Aorta (tissue), 5 donors: ENCODE measurements around the gene LARP4. TPM values are rescaled to one million over a fixed set of nuclear protein-coding genes. Genes with fewer than 3 reads are reported as not detected.
"Not testable (repeated sequence)": the region's sequence is repeated elsewhere in the genome, so short reads cannot be mapped to it uniquely, and the experiment has no call there.

Experiments used
- ATAC-seq: fragments of 200-7000 bp; cut with Tn5 transposase; one replicate; pipeline ENCODE4 v1.9.1; 2022; ENCODE audit warnings: moderate library complexity; ENCODE audit not compliant: low FRiP score
- DNase-seq, 2 donors: peaks; one replicate each; pipeline ENCODE4 v3.0.0-alpha.2; 2020
- H3K27ac ChIP-seq, 2 donors: one replicate each; pipeline ENCODE4 v1.5.1; 2013; ENCODE audit warnings: low read length in 2 of 2, mild to moderate bottlenecking in 2 of 2, moderate library complexity in 2 of 2, control low read depth in 1 of 2, inconsistent platforms in 1 of 2, low read depth in 1 of 2
- H3K27me3 ChIP-seq, 2 donors: one replicate each; pipeline ENCODE4 v1.6.1; 2013; ENCODE audit warnings: control low read depth in 1 of 2, low read length in 1 of 2, mild to moderate bottlenecking in 1 of 2, moderate library complexity in 1 of 2; ENCODE audit not compliant: insufficient read depth in 2 of 2, control insufficient read depth in 1 of 2
- H3K36me3 ChIP-seq, 2 donors: one replicate each; pipeline ENCODE4 v1.6.1; 2013; ENCODE audit warnings: control low read depth in 1 of 2, low read length in 1 of 2, mild to moderate bottlenecking in 1 of 2; ENCODE audit not compliant: insufficient read depth in 2 of 2, control insufficient read depth in 1 of 2
- H3K4me1 ChIP-seq, 2 donors: one replicate each; pipeline ENCODE4 v1.6.1; 2013; ENCODE audit warnings: low read length in 2 of 2, control low read depth in 1 of 2, mild to moderate bottlenecking in 1 of 2, moderate library complexity in 1 of 2; ENCODE audit not compliant: insufficient read depth in 2 of 2, control insufficient read depth in 1 of 2
- H3K4me3 ChIP-seq, 2 donors: one replicate each; pipeline ENCODE4 v1.5.1; 2013; ENCODE audit warnings: low read length in 2 of 2, control low read depth in 1 of 2, mild to moderate bottlenecking in 1 of 2
- H3K9me3 ChIP-seq: one replicate; pipeline ENCODE4 v1.6.1; 2013; ENCODE audit warnings: mild to moderate bottlenecking, low read length; ENCODE audit not compliant: control insufficient read depth
- WGBS, 2 donors: extraction: QIAGEN DNeasy Blood & Tissue Kit; methylation state at CpG; one replicate each; pipeline ENCODE4 v1.1.7; 2013; 5-methylcytosine and 5-hydroxymethylcytosine counted together
- intact Hi-C, 2 donors: fragments of 100-400 bp; cut with DNase I; formaldehyde crosslinking; loops; one replicate each; pipeline versions ENCODE4 v1.14.2 to v1.15.0; 2022
- polyA plus RNA-seq, 2 donors: library from polyadenylated mRNA; stranded (reverse); fragments of 200-250 nt; gene quantifications; one replicate each; pipeline ENCODE4 v1.2.3, GENCODE V29; 2013
- total RNA-seq, 2 donors: library from RNA; stranded (reverse); fragmentation: NEBNext Ultra II Directional; extraction: Animal tissue kit (Norgen Biotek cat#: 25700); gene quantifications; one replicate each; pipeline ENCODE4 v1.2.1, GENCODE V29; 2021
- donor health status: healthy with polysubstance abuse.
- donor health status: Bipolar disorder and iron deficiency.
- donor health status: DM: no; HTN: no; CAD: no.
- donor health status: DM: no; HTN: no; CAD: no.
- donor health status: DM: yes; HTN: yes; CAD: no.

Gene LARP4
- total and polyA plus RNA-seq, 4 donors, result 9.3 to 57.8 (median 34.8) TPM

GRCh38 chr12:50488801-50489200 is 88.1 kb downstream of the LARP4 start:
- Histone ChIP-seq H3K27ac (no peak overlapping the region), H3K9me3 (peaks cover 2% of the 10 kb centered on the region), H3K36me3 (no peaks in the 10 kb centered on the region), H3K4me3 (no peak overlapping the region), H3K27me3 (no peaks in the 10 kb centered on the region), H3K4me1 (no peaks in the 10 kb centered on the region)
- ATAC-seq (no peak), DNase-seq (no peak)
- WGBS, 2 donors, result 74 to 75% methylated on average over 5 of the region's 5 CpGs
- intact Hi-C loops, result no loop called here

DNA sequence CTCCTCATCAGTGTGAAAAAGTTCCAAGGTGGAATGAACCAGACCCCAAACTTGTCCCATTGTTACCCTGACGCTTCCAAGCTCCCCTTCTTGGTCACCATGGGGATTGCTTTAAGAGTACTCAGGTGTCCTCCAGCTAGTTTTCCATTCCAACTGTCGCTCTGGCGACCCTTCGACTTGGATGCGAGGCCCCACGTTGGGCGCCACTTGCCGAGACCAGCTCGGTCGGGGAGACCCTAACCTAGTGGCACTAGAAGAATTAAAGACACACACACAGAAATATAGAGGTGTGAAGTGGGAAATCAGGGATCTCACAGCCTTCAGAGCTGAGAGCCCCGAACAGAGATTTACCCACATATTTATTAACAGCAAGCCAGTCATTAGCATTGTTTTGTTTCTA is 97.4 kb downstream of the LARP4 start:
- 92 to 94% methylated on average over 11 of the region's 11 CpGs for WGBS, 2 donors
- intact Hi-C loops, DNase-seq: not testable (repeated sequence)

DNA sequence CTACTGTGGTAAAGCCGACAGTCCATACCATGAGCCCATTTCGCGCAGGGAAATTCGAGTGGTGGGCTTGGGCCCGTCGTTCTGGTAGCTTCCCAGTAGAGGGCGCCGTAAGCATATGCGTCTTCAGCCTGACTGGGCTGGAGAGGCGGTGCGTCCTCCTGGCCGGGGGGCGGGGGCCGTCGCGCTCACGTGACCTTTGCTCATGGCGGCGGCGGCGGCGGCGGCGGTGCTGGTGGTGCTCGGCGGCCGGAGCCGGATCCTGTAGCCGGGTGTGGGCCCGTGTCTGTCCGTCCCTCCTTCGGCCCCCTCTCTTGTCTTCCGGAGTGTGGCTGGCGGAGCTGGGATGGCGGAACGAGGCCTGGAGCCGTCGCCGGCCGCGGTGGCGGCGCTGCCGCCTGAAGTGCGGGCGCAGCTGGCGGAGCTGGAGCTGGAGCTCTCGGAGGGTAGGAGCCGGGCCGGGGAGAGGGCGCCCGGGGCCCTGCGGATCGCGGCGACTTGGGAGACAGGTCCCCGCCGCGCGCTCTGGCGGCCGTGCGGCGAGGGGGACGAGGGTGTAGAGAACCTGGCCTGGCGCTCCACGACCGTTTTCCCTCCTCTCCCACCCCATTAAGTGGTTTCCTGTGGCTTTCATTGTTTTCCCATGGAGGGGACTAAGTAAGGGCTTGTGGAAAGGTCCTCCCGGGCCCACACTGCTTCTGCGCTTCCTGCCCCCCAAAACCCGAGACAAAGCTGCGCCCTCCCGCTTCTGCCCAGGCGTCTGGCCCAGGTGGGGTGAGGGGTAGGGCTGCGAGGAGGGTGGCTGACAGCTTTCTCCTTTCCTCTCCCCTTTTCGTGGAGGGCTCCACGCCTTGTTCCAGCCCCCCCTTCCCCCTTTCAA is 104.4 kb downstream of the LARP4 start, which contains the start of gene DIP2B:
Gene DIP2B, plus strand, starts transcription at position 188 of the 877 bp plus-strand sequence. Its CDS starts 156 bp downstream, at position 344.
- no peaks in the 10 kb centered on the region for H3K27me3 ChIP-seq
- peak; percentile 97 to 99 for DNase-seq
- no peaks in the 10 kb centered on the region for H3K9me3 ChIP-seq
- intact Hi-C loops, result loop anchor here (2.0 to 10.0 kb wide), 2 partner anchors 134 to 230 kb away; no protein-coding TSS in a partner anchor
- ATAC-seq, result peak; percentile 98
- peak within 1 kb of the TSS; percentile 20 to 66 for H3K27ac ChIP-seq
- H3K4me3 ChIP-seq, result peak within 1 kb of the TSS; percentile 61 to 76
- H3K4me1 ChIP-seq, result no peaks in the 10 kb centered on the region
- 0 to 1% methylated on average over 35 to 77 of the region's 77 CpGs for WGBS, 2 donors
- no peaks in the 10 kb centered on the region for H3K36me3 ChIP-seq

More for the DNA sequence above, 97.4 kb downstream of the LARP4 start:
- ATAC-seq, H3K27ac ChIP-seq, H3K4me3 ChIP-seq, H3K36me3 ChIP-seq, H3K4me1 ChIP-seq, H3K27me3 ChIP-seq, H3K9me3 ChIP-seq: not testable (repeated sequence)

DNA sequence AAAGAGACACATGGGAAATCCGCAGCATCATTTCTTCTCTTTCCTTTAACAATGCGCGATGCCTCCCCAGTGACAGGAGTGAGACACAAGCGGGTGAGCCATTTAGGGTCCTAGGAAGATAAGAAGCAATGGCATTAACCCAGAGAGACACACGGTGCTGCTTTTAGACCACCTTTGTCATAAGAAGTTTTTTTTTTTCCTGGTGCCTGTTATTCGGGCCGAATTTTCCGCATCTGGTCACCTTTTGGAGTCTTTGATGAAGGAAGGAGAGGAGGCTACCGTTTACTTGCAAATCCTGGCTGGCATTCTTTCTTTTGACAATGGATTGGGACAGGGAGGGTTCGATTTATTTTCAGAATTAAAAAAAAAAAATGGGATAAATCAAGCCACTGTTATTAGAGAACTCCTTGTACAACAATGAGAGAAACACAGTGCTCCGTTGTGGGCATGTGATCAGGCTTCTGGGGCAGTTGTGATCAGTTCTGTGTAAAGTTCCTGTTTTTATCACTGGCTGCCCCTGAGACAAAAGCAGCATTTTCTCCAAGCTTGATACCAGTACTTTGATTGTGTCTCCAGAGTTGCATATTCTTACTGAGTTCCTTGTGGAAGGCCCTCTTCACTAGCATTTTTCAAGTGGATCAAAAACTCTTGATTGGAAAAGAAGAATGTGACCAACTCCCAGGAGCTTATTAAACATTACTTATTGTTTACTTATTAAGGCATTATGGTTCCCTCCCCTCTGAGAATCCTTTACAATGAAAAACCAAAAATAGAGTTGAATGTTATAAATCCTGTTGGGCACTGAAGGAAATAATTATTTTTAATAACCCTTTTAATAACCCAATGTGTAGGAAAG is 105.2 kb downstream of the LARP4 start:
- H3K4me3 ChIP-seq, result peak overlapping the region; percentile 61 to 76
- intact Hi-C loops, result loop anchor here (2.0 to 10.0 kb wide), 2 partner anchors 133 to 229 kb away; no protein-coding TSS in a partner anchor
- ATAC-seq, result no peak
- no peaks in the 10 kb centered on the region for H3K9me3 ChIP-seq
- 1% methylated on average over 10 to 11 of the region's 11 CpGs for WGBS, 2 donors
- H3K27me3 ChIP-seq, result no peaks in the 10 kb centered on the region
- no peaks in the 10 kb centered on the region for H3K4me1 ChIP-seq
- no peaks in the 10 kb centered on the region for H3K36me3 ChIP-seq
- DNase-seq, result peak in 1 of 2 donors; percentile 58
- H3K27ac ChIP-seq, result no peak overlapping the region

DNA sequence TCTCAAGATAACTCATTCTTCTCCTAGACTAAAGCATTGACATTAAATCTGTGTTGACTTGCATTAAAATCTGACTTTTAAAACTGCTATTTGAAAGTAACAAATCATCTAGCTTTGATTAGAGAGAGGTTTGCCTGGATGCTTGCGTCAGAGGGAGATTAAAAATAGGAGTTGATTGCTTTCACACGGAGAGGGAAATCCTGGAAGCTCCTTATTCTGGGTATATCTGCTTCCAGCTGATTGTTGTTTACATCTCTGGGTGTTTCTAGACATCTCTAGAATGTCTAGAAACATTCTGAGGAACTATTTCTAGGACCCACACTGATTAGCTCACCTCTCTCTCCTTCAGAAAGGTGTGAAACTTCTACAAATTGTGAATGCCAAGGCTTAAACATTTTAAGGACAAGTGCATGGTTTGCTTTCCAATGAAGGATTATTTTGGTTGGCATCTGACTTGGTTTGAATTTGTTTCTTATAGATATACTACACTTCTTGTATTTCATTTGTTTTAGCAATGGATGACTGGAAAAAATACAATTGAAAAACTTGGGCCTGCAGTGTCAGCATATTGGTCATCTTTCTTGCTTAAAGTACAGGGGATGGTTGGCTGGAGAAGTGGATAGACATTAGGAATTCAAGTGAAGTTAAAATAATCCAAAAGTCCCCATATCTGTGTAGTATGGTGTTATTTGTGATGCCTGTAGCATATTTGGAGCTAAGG is 106.2 kb downstream of the LARP4 start:
- no peaks in the 10 kb centered on the region for H3K9me3 ChIP-seq
- H3K4me3 ChIP-seq, result no peak overlapping the region
- ATAC-seq (no peak), DNase-seq (no peak)
- no peaks in the 10 kb centered on the region for H3K36me3 ChIP-seq
- WGBS, 2 donors, result 30 to 47% methylated on average over 2 of the region's 2 CpGs
- intact Hi-C loops, result loop anchor here in 1 of 2 donors (10.0 kb wide), 1 partner anchor 228 kb away; no protein-coding TSS in a partner anchor
- H3K27me3 ChIP-seq, result no peaks in the 10 kb centered on the region
- H3K27ac ChIP-seq, result no peak overlapping the region
- H3K4me1 ChIP-seq, result no peaks in the 10 kb centered on the region

DNA sequence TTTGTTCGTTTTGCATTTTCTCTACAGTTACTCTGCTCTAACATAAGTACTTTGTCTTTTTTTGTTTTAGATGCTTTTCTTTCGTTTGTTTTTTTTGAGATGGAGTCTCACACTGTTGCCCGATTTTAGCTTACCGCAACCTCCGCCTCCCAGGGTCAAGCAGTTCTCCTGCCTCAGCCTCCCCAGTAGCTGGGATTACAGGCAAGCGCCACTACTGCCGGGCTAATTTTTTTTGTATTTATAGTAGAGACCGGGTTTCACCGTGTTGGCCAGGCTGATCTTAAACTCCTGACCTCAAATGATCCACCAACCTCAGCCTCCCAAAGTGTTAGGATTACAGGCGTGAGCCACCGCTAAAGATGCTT is 106.8 kb downstream of the LARP4 start:
- 82 to 85% methylated on average over 11 of the region's 11 CpGs for WGBS, 2 donors
- Histone ChIP-seq H3K27me3 (no peaks in the 10 kb centered on the region), H3K4me1 (no peaks in the 10 kb centered on the region), H3K4me3 (no peak overlapping the region), H3K9me3 (no peaks in the 10 kb centered on the region), H3K36me3 (no peaks in the 10 kb centered on the region), H3K27ac (no peak overlapping the region)
- no peak for ATAC-seq
- DNase-seq, result no peak
- intact Hi-C loops, result loop anchor here in 1 of 2 donors (10.0 kb wide), 1 partner anchor 227 kb away; no protein-coding TSS in a partner anchor

DNA sequence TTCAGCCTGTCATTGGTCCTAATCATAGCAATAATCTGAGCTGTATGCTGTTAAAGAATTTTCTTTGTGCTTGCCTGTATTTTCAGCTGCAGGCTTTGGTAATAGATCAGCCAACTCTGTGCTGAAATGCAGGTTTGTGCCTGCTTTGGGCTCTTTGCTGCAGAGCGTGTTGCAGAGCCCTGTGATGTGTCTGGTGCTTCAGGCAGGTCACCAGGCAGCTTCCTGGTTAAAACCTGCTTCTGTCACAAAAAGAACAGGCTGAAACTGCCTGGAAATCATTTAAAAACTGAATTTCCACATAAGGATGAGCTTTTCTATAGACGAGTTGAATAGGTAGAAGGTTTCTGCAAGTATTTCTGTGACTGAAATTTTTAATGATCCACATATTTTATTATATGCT is 107.2 kb downstream of the LARP4 start:
- DNase-seq (no peak), ATAC-seq (no peak)
- intact Hi-C loops, result loop anchor here in 1 of 2 donors (10.0 kb wide), 1 partner anchor 227 kb away; no protein-coding TSS in a partner anchor
- no peaks in the 10 kb centered on the region for H3K9me3 ChIP-seq
- no peaks in the 10 kb centered on the region for H3K36me3 ChIP-seq
- H3K4me3 ChIP-seq, result no peak overlapping the region
- no peaks in the 10 kb centered on the region for H3K4me1 ChIP-seq
- no peak overlapping the region for H3K27ac ChIP-seq
- 81 to 83% methylated on average over 2 of the region's 2 CpGs for WGBS, 2 donors
- H3K27me3 ChIP-seq, result no peaks in the 10 kb centered on the region

DNA sequence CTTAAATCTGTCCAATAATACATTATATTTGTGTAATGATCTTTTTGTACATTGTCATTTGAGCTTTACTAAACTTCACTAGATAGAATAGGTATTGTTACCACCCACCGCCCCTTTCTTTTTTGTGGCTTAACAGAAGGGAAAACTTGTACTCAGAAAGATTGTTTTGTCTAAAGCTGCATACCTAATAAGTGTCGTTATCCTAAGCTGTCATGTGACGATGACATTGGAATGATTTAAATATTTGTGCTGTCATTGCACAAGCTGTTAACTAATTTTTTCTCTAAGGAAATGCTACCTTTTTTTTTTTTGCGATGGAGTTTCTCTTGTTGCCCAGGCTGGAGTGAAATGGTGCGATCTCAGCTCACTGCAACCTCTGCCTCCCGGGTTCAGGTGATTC is 107.7 kb downstream of the LARP4 start:
- H3K36me3 ChIP-seq, result no peaks in the 10 kb centered on the region
- no peak overlapping the region for H3K4me3 ChIP-seq
- H3K27ac ChIP-seq, result no peak overlapping the region
- no peak for DNase-seq
- intact Hi-C loops, result loop anchor here in 1 of 2 donors (10.0 kb wide), 1 partner anchor 226 kb away; no protein-coding TSS in a partner anchor
- no peaks in the 10 kb centered on the region for H3K4me1 ChIP-seq
- no peaks in the 10 kb centered on the region for H3K9me3 ChIP-seq
- ATAC-seq, result no peak
- H3K27me3 ChIP-seq, result no peaks in the 10 kb centered on the region
- WGBS, 2 donors, result 81 to 88% methylated on average over 6 of the region's 6 CpGs
